Stimulated activated CD4-positive, alpha-beta T cell treated with anti-CD3 and anti-CD28 coated beads, TNF-alpha, amount 100 ng/mL, for 4 hours (primary cell): Measurements from ENCODE around the gene PPM1H.
"Not testable (repeated sequence)": the region's sequence is repeated elsewhere in the genome, so short reads cannot be mapped to it uniquely, and the experiment has no call there.

Experiments
- DNase-seq, 3 experiments: peaks; one replicate each; pipeline ENCODE4 v3.0.0-alpha.2; 2020; ENCODE audit warnings: low read depth in 3 of 3

Gene PPM1H

DNA sequence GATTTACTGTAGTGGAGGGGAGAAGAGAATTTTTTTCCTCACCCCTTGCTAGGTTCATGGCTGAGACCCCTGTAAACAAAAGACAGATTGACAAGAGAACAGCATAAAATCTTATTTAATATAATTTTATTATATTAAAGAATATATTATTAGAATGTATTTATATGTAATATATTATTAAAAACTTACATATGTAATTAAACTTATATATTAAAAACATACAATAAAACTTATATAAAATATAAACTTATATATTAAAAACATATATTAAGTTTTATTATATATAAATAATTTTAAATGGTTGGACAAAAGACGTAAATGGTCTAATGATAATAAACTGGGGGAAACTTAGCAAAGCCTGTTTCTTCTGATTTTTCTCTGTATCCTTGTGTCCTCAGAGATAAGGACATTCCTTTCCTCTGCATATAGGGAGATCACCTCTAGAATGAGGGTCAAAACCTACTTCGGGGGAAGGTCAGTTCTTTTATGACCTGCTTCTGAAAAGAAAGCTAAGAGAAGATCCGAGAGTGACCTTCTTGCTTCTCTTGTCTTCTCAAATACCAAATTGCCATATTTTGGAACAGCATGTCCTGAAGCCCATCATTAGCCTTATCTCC is 8.9 kb upstream of the PPM1H start:
- DNase-seq = no peak

DNA sequence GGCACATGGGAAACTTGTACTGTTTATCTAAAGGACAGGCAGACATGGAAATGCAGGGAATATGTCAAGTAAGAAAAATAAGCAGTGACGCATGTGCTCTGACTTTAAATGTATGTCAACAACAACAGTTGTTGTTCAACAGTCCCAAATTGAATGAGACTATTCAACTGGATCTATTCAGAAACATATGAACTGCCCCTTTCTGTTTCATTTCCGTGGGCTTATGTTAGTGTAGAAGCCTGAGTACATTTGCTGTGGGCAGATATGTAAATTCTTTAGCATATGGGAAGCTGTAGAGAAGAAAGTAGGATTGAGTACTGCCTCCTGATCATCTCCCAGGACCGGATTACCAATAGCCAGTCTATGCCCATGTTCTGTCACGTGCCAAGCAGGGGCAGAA is 7.4 kb upstream of the PPM1H start:
- DNase-seq = not testable (repeated sequence)

DNA sequence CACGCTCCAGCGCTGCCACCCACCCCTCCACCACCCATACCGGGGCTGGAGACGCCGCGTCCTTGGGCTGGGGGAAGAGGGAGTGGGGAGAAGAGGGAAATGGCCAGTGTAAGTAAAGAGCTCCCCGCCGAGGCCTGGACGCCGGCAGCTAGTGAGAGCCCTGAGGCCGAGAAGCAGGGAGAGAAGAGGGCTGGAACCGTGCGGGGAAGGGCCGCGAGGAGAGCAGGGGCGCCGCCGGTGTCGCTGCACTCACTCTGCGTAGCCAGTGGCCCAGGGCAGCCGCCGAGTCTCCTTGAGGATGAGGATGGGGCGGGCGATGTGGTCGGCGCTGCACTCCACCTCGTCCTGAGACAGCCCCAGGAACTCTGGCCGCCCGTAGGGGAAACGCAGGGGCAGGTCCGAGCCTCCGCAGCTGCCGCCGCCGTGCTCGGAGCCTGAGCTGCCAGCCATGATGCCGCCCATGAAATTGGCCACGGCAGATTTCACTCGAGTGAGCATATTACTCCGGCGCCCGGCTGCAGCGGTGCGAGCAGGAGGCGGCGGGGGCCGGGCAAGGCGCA is 631 bp downstream of the PPM1H start:
- no peak for DNase-seq

DNA sequence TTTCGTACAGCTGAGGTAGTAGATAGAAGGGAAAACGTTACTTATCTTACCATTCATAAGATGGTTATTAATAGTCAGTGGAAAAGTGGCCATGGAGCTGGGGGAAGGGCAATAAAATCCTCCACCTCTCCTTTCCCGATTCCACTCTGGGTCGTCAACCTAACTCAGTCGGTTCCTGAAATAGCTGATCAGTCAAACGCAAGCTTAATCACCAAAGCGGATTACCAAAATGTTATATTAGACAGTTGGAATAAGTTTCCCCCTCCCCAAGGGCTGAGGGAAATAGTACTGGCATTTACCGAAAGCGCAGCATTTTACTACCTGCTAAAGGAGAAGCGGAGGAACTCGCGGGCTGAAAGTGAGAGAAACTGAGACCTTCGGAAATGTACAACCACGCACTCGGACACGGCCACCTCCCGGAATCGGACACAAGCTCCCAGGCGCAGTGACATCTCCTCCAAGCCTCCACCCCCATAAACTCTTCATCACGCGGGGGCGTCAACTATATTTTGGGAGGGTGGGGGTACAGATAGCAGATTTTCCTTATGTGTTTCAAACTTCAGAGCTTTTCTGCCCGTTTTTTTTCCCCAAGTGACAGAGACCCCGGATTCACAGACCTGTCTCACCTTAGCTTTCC is 1.2 kb downstream of the PPM1H start:
- no peak for DNase-seq

DNA sequence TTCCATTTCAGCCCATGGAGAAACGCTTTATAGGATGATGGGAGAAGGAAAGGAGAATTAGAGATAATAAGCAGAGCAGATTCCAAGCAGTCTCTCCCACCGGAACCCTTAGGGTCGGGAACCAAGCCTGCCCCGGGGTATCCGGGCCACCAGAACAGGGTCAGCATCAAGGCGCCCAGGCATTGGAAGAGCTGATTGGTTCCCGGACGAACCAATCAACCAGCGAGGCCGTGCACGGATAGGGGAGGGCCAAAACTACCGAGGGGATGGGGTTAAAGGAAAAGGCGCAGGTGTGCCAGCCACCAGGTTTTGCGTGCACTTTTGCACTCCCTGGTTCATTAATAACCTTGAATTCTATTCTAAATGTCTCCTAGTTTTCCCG is 1.7 kb downstream of the PPM1H start:
- no peak for DNase-seq

DNA sequence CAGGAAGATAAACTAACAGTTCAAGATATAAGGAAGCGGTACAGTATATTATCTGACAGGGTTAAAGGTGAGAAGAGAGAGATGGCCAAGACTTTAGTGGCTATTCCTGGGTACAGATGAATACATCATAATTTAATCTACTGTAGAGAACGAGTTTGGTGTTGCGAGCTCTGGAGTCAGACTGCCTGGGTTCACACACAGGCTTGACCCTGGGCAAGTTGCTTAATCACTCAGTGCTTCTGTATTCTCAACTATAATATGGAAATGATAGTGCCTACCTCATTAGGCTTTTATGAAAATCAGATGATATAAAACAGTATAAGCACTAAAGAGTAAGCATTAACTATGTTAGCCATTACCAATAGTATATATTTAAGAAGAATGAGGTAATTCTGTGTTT is 3.5 kb downstream of the PPM1H start:
- no peak for DNase-seq

DNA sequence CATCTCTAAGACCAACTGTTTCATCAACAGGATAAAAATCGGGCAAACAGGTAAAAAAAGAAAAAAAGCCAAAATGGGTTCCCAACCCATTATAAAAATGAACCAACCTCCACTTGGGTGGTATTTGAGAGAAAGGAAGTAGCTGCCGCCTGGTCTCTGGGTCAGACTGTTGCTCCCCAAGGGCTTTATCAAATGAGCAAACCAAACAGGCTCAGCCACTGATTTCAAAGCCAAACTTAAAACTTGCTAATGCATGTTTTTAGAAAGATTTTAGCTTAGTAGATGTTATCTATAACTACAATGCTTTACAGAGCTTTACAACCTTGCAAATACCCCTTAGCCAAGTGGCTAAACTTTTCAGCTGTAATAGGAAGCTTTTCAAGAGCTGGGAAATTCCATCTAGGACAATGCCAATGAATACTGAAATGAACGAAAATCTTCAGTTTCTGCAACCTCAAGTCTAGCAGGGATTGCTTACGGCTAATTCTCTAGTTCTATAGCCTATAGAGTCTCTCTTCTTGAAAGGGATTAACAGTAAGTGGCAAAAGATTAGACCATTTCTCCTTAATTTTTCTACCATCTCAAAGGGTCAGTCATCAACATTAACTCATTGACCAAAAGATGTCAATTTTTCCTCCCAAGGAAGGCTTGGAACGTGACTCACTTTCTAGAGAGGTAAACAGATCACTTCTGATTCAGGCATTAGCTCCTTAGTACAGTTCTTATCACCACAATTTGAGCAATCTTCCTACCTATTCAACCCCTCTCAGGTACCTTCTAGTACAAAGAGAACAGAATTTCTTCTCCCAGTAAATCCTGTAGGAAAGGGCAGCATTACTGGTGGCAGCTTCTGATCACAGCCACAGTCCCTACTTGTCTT is 4.2 kb downstream of the PPM1H start:
- no peak for DNase-seq

DNA sequence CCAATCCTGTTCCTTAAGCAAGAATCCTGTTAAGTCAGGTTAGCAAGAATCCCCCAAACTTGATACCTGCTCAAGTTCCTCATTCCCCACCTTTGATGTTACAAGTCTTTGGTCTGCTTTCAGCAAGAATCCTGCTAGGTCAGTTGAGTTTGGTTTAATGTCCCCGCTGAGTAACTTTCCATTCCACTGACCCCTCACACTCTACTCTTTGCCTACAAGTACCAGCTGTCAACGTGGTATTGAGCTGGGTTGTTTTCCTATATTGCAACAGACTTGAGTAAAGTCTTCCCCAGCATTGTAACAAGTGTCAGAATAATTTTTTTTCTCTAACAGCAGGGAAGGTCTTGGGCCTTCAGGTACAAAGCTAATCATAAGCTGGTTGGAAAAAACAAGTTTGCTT is 6.3 kb downstream of the PPM1H start:
- DNase-seq = no peak

DNA sequence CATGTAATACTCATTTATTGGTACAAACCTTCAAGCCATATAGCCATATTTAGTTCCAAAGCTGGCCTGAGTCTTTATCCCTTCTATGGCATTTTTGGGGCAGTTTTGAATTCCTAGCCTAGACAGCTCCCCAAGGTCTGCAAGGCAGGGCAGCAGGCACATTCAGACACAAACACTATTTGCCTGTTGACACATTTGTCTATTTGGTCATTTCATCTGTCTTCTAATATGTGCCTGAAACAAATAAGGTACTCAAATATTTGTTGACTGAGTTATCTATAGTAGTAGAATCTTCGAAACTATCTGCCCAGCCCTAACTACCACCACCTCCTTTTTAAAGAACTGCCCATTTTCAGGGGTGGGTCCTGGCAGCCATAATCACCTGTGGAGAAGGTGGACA is 9.3 kb downstream of the PPM1H start:
- DNase-seq = no peak

DNA sequence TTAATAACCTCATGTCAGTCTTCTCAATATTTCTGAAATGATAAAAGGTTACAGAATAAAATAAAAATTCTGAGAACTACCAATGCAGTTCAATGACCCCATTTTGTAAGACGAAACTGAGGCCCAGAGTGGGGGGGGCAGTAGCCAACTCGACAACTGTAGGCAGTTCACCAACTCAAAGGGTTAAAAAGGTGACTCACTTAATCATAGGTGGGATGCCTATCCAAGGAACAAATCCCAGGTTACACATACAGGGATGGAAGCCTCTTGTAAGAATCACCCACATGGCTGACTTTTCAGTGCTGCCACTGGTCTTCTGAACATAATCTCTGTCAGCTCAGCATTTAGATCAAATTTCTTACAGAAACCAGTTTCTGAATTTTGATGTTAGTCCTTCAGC is 10.9 kb downstream of the PPM1H start:
- no peak for DNase-seq

DNA sequence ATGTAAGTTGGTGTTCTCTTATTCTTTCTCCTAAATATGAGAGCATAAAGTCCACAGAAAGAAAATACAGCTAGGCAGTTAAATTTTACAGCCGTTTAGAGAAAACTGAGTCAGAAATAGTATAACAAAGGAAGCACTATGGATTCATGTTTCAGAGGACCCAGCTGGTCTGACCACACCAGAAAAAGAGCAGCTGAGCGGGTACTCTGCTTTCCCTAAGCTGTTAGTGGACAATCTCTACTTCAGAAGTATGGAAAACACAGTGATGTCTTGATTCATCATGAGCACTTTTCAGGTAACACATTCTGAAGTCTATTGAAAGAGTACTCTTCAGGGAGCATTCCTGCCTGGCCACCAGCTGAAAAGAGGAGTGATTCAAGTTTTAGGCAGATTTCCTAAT is 12.4 kb downstream of the PPM1H start:
- no peak for DNase-seq

DNA sequence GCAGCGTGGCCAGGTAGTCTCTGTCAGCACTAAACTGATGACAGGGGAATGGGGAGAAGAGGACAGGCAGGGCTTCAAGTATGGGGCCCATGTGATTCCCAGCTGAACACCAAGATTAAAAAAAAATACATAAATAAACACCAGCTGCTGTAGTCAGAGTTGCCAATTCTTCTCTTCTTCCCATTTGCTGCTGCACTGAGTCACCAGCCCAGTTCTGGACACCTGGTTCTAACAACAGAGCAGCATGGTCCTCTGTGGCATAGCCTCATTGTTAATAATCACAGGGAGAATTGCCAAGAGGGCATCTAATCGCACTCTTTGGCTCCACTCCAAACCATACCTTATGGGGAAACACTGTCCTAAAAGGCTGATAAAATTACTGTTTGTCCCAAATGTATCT is 15.1 kb downstream of the PPM1H start:
- no peak for DNase-seq

DNA sequence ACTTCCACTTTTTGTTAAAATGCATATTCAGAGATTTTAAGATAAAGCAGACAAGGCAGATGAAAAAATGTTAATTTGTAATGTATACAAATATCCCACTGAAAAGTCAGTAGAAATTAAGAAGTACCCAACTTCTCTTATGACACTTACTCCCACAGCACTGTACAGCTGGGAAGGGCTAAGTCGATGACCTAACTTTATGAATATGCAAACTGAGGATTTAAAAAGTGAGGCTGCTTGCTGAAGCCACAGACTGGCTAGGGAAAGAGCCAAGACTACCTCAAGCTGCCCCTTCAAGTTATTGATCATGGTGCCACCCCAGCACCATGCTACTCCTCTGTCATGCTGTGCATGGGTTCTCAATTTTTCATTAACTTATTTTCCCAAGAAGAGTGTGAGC is 17.0 kb downstream of the PPM1H start:
- DNase-seq = no peak

DNA sequence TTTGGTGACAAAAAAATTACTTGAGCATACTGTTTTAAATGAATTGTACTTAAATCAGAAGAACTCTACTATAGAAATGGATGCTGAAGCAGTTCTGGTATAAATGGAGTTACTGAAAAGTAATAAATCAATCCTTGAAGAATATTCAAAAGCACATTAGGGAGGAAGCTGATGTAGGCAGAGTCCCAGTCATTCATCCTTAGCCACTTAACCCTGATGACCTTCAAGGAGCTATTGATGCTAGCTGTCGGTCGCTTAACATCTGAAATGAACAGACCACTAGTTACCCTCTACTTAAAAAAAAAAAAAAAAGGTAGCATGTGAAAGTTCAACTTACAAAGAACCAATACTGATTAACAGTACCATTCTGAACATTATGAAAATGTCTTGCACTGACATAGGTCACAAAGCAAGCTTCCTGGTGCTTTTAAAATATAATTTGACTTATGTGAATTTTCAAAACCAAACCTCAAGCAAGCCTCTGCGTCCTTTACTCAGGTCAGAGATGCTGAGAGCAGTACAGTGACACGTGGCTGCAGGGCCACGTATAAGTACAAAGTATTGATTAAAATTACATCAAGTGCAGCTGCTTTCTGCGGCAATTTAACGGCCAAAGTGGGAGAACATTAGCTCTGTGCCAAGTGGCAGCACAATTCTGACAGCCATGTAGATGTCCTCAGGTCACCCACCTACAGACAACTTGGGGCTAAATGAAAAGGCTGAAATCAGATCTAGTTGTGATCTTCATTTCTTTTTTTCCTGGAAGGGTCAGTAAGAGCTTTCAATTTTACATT is 18.1 kb downstream of the PPM1H start:
- DNase-seq = no peak

DNA sequence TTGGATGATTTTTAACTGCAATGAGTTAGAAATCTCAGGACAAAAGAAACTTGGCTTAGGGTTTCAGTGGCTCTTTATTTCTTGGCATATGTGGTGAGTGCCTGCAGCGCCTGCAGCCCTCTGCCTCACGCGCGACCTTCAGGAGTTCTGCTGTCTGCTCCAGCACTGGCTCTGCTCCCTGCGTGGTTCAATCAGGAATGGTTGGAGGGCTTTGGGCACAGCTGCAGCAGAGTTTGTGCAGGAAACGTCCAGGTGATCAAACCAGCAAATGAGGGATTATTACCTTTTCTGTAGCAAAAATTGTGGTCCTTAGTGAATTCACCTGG is 19.8 kb downstream of the PPM1H start:
- DNase-seq = no peak

DNA sequence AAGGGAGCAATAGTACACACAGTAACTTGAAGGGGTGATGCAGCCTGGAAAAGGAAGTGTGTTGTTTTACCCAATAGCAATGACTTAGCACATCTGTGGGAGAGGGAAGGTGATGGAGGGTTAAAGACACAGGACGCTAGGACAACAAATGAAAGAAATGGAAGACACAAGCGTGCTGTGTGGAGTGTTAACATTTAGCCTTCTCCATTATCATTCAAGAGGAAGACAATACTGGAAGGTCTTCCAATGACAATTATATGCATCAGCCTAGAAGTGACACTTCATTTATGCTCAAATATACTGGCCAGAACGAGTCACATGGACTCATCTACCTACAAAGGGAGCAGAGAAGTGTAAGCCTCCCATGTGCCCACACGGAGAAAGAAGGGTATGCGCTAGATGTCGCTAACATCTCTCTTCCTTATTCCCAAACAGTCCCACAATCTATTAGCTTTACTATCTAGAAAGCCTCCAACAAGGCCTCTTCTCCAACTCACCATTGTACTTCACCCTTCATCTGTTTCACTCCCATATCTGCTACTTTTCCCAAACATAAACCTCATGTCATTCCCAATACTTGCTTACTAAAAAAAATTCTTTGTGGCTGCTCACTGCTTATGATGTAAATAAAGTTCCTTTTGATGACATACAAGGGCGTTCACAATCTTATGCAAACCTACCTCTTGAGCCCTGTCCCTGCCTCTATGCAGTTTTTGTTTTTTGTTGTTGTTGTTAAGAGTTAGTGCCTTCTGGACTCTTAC is 20.3 kb downstream of the PPM1H start:
- no peak for DNase-seq

DNA sequence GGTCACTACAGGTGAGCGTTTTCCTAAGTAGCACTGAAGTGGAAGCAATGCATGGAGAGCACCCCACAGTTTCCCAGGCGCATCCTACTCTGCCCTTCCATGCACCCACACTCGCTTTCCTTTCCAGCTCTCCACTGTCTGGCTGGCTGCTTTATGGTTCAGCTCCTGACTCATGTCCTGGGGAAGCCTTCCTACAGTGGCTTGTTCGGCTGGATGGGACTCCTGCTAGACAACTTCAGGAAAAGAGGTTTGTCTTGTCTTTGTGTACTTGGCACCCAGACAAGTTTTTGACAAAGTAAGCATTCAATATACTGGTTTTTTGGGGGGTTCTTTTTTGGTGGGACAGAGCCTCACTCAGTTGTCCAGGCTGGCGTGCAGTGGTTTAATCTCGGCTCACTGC is 21.6 kb downstream of the PPM1H start:
- no peak for DNase-seq

DNA sequence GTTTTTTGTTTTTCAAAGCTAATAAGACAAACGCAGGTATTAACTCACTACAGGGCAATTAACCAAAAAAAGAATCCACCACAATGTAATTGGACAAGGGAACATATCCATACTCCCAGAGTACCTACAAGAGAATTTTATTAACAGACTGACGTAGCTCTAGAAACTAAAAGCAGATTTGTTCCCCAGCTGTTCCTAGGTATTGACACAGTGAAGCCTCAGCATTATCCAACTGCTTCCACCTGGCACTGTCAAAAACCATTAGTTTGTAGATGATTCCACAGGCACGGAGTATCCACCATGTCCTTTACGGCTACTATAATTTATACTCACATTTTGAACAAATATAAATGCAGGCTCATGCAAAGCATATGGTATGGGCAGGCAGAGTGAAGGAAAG is 22.3 kb downstream of the PPM1H start:
- DNase-seq = no peak

DNA sequence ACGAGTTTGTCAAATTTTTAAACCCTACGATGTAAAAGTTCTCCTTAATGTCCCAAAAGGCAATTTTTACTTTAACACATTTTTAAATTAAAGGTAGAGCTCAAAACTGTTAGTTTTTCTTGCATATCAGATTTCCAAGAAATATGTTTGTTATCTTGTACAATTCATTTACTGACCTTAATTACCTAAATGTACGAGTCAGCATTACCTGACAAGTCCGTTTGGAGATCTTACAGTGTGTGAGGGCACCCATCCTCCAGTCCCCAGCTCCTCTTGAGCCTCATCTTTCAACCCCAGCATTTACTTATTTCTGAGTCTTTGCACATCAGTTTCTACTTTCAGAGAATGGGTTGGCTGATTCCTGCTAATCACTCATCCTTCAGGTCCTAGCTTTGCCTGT is 23.7 kb downstream of the PPM1H start:
- no peak for DNase-seq

DNA sequence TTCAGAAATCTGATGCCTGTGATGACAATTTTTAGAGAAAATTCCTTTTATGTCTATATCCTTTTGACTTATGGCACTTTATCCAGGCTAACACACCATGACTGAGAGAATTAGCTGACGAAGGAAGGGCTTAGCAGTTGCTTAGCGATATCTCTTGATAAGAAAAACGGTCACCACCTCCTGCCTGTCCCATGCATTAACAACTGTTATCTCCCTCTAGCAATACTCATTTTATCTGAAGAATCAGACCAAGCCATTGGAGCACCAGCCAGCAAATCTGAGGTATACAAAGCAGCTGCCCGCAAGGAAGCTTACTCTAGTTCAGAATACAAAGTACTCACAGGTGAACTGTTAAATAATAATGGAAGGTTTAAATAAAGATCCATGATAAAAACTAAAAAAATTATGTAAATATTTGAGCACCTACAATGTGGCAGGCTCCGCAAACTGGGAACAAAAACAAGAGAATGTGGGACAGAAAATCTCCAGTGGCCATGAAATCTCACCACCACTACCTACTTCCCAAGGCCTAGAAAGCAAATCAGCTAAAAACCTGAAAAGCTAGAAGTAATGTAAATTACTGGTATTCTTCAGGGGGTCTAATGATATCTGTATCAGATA is 24.3 kb downstream of the PPM1H start:
- DNase-seq = no peak

DNA sequence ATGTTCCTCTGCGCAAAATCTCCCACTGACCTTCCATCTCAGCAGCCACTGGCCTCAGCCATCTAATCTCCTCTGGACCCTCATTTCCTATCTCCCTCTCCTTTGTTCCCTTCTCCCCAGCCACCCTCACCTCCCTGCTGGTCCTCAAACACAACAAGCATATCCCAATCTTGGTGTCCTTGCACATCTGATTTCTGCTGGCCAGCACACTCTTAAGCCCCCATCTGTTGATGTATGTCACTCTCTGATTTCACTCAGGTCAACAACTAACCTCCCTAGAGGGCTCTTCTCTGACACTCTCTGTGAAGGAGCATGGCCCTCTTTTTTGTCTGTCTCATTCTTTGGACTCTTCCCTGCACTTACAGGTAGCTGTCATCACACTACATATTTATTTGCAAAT is 25.6 kb downstream of the PPM1H start:
- no peak for DNase-seq
